HG03469 (cell line): Measurements from ENCODE around the gene TRIO.
A peak's percentile ranks its signal among the peaks of the same experiment; 100 is the strongest.

Experiments used
- ATAC-seq: cut with Tn5 transposase; IDR thresholded peaks from one replicate; pipeline ENCODE4 v1.9.1; 2021; ENCODE audit warnings: mild to moderate bottlenecking, moderate library complexity, moderate number of reproducible peaks; ENCODE audit not compliant: unreplicated experiment

The TRIO gene

DNA sequence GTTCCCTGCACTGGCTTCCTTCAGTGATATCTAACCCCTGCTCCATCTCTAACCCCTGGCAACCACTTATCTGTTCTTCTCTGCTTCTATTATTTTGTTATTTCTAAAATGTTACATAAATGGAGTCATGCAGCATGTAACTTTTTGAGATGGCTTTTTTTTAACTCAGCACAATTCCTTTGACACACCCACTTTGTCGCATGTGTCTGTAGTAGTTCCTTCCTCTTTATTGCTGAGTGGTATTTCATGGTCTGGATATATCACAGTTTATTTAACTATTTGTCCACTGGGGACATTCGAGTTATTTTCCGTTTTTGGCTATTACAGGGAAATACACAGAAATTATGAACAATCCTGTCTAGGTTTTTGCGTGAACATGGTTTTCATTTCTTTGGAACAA lies 200.2 kb downstream of the TRIO start:
- ATAC-seq, result no peak

DNA sequence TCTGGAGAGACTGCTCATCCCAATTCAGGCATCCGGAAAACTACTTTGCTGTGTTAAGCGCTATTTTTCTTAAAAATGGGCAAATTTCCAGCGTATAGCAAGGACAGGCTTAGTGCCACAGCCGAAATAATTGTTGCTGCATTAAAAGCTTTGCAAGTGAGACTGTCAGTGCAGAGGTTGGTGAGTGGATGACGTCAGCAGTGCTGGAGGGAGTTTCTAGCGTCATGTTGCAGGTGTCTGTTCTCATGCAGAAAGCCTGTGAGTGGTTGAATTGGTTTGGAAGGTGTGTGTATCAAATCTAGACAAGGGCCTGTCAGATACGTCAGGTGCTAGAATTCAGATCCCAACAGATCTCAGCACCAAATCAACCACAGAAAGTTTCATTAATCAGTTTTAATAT lies 204.4 kb downstream of the TRIO start:
- no peak for ATAC-seq

- no peak for ATAC-seq
These were observed 205.0 kb downstream of the TRIO start for GRCh38 chr5:14348142-14348541.

- no peak for ATAC-seq
These were observed 205.9 kb downstream of the TRIO start for GRCh38 chr5:14349029-14349428.

- ATAC-seq, result no peak
These were observed 208.0 kb downstream of the TRIO start for GRCh38 chr5:14351086-14351661.

GRCh38 chr5:14351845-14352712 lies 208.9 kb downstream of the TRIO start:
- peak; percentile 85 for ATAC-seq

DNA sequence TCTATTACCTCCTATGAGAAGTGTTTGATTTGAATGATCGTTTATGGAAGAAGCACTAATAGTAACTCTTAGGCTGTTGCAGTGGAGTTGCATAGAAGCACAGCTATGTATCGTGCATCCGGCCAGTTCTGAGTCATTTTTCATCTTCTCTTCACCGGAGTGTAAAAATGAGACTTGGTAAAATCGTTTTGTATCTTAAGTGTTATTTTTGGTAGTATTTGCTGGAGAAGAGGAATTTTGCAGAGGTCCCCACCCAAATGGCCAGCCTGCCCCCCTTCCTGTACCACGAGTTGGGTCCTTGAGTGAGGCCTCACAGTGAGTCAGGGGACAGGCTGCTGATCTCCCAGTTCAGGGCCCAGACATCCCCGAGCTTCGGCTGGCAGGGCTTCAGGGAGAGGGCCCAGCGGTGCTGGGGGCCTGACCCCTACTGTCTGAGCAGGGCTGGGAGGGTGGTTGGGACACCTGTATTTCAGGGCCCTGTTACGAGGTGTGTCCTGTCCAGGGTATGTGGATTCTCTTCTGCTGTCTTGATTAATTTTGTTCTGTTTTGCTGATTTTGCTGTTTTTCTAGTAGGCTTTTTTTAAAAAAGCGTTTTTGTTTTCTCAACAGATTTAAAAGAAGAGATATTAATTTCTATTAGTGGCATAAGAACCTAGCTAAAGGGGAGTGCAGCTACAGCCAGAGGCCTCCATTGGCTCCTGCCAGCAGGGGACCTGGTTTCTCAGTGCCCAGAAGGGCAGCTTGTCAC lies 210.8 kb downstream of the TRIO start:
- ATAC-seq, result no peak

- ATAC-seq, result no peak
These were observed 212.2 kb downstream of the TRIO start for GRCh38 chr5:14355391-14355790.

- no peak for ATAC-seq
These were observed 213.2 kb downstream of the TRIO start for GRCh38 chr5:14356305-14356704.

DNA sequence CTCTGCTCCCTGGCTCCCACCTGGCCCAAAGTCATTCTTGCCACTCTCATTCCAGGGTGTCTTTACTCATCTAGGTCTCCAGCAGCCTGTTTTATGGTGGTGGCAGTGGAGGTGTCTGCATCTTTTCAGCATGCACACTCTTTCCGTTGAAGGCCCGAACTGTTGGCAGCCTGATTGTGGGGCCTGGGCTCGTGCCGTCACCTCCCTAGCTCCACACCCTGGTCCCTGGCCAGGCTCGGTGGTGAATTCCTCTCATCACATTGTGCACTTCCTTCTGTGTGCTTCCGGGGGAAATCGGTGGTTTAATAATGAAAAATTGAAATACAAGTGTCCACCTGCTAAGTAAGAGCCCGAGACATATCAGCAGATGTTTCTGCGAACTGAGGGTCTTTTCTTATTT lies 214.3 kb downstream of the TRIO start:
- ATAC-seq, result no peak

GRCh38 chr5:14357851-14358250 lies 214.7 kb downstream of the TRIO start:
- no peak for ATAC-seq

- ATAC-seq, result no peak
These were observed 215.4 kb downstream of the TRIO start for GRCh38 chr5:14358536-14358935.

DNA sequence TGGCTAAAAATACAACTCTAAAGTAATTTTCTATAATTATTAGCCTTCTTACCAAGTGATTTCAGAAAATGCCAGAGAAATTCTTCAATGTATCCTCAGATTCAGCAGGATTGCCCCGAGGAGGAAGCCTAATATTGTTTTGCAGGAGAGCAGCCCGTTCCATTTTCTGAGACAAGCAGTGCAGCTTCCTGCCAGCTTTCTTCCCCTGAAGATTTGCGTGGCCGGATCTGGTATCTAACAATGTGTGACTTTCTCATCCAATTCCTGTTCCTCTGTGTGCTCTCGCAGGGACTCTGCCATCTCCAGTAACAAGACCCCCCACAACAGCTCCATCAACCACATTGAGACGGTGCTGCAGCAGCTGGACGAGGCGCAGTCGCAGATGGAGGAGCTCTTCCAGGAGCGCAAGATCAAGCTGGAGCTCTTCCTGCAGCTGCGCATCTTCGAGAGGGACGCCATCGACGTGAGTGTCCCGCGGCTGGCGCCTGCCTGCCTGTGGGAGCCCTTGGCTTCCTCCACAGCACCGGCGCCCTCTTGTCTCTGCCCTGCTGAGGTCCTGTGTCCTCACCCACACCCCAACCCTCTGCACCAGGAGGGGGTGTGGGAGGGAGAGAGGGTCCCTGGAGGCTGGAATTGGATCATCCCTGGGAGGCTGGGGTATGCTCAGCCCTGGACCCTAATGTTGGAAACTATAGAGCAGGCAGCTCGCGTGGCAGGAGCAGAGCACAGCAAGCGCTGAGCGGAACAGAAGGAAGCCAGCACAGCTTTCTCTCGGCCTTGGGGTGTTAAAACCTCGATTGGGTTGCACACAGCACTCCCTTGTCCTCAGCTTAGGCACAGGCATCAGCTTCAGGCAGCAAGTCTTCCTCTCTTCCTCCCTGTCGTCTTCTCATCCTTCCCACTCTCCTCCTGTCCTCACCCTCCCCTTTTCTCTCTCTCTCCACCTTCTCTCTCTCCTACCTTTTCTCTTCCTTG lies 216.2 kb downstream of the TRIO start:
- no peak for ATAC-seq

DNA sequence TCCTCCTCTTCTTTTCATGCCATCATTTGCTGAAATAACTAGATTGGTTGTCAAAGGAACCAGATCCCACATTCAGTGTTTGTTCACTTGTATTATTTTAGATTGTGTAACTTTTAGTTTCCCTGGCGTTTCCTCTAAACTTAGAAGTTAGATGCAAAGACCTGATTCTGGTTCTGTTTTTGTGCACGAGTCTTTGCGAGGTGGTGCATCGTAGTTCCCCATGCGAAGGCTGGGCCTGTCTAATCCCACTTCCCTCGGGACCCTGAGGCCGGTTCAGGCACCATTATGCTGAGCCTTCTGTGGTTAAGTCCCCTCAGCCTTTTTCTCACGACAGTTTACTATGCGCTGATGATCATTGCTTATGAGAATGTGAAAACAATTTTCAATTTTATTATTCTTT lies 219.3 kb downstream of the TRIO start:
- no peak for ATAC-seq

DNA sequence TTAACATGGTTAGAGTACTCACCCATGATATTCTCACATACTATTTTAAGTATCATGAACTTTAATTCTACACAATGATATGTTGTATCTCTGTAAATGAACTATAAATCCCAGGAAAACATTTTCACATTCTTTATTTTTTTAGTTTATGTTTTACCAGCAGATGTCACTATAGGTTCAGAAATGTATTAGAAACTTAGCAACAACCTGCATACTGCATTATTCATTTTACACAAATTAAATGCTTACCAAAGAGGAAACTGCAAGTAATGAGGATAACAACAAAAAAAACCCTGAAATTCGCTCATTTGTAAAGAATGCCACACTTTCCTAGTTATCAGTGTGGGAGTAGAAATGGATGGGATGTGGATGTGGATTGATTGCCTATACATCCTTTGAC lies 221.0 kb downstream of the TRIO start:
- ATAC-seq, result no peak

DNA sequence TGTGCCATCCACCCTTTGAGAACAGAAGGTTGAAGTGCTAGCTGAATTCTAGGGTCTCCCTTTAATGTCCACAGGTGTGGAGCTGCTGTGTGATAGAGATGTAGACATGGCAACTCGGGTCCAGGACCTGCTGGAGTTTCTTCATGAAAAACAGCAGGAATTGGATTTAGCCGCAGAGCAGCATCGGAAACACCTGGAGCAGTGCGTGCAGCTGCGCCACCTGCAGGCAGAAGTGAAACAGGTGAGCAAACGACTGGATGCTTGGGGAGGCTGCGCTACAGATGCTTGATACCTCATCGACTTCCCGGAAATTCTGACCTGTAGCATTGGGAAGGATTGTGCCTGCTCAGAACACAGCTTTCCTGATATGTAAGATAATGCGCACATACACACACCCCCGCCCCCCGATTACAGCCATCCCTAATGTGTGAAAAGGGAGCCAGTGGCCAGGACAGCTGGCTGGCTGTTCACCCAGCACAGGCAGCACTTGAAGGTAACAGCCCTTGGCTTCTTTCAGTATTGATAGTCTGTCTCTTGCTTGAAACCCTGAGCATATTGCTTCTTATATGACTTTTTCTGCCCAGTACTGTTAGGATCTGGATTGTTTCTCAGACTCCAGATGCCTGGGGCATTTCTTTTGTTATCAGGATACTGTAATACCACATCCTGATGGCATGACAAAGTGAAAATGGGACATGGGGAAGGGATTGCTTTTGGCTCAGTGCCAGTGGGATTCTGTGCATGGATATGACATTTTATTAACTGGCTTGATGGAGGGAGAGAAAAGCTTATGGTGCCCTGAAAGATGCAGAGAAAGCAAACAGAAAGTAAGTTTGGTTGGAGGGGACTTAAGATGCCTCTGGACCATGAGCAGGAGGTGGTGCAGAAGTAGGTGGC lies 221.7 kb downstream of the TRIO start:
- no peak for ATAC-seq

DNA sequence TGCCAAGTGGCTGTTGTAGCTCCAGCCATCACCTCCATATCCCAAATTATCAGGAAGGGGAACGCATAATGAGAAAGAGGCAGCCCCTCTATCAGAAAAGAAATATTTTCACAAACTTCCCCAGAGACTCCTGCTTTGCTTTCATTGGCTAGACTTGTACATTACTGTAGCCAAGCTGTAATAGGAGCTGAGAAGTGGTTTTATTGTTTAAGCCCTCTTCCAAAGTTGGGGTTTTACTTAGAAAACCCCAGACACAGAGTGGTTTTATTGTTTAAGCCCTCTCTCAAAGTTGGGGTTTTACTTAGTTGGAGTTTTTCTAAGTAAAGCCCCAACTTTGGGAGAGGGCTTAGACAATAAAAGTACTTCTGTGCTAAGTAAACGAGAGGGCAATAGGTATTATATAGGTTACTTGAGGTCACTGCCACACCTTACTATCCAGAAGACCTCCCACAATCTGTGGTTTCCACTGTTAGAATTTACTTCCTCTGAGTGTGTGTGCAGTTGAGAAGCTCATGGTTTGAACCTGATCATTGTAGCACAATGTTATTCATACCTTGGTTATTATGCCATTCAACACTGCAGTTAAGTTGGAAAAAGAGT lies 222.8 kb downstream of the TRIO start:
- no peak for ATAC-seq

DNA sequence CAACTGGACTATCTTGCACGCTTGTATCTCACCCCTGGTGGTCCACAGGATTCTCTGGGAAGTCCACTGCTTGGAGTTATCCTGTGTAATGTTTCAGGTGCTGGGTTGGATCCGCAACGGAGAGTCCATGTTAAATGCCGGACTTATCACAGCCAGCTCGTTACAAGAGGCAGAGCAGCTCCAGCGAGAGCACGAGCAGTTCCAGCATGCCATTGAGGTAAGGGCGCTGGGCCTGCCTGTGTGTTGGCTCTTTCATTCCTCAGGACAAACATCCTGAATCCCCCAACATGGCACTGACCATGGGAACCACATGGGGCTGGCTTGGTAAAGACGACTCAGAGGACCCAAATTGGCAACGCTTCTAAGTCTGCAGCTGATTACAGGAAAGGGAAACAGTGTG lies 223.6 kb downstream of the TRIO start:
- ATAC-seq, result no peak

DNA sequence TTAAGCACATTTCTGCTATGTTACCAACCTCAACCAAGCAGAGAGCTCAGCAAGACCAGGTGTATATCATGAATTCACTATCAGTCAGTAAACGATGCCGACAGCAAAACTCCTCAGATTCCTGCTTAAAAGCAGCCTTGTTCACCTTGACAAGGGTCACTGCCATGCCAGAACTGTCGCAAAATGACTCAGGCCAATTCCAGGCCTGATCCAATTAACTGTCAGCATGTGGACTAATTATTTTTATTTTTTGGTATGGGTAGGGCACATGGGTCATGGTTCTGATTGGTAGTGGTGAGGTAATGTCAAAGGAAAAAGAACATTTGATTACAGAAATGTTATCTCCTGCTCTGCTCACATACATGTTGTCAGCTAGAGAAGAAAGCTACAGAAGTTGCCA lies 224.2 kb downstream of the TRIO start:
- ATAC-seq, result no peak
